ENCODE measurements around the gene PTGES. TPM values are rescaled to one million over a fixed set of nuclear protein-coding genes. Genes with fewer than 3 reads are reported as not detected.

The PTGES gene
- 20.8 and 27.2 TPM in 2 replicates for total RNA-seq (2014; rRNA removed; shearing (Covaris generic))

GRCh38 chr9:129752900-129753729 lies at the start of gene PTGES:
PTGES (minus strand) TSS chr9:129753042; CDS start chr9:129753012, 30 bp downstream.

Other genes with a start within 250 kb of the PTGES start
- 0.34 and 0.56 TPM in 2 replicates for gene C9orf50, start 131.9 kb downstream of the PTGES start, total RNA-seq (2014; rRNA removed; shearing (Covaris generic))
- gene NTMT1, start 126.9 kb downstream of the PTGES start, total RNA-seq (2014; rRNA removed; shearing (Covaris generic)) = 59.9 and 71.1 TPM in 2 replicates
- gene ASB6, start 110.9 kb downstream of the PTGES start, total RNA-seq (2014; rRNA removed; shearing (Covaris generic)) = 29.0 and 34.0 TPM in 2 replicates
- gene PRRX2, start 87.4 kb downstream of the PTGES start, total RNA-seq (2014; rRNA removed; shearing (Covaris generic)) = 0.69 TPM in 1 of 2 replicates, not detected in the other
- 23.6 and 30.3 TPM in 2 replicates for gene TOR1B, start 50.1 kb upstream of the PTGES start, total RNA-seq (2014; rRNA removed; shearing (Covaris generic))
- gene TOR1A, start 71.1 kb upstream of the PTGES start, total RNA-seq (2014; rRNA removed; shearing (Covaris generic)) = 50.8 and 53.3 TPM in 2 replicates
- gene C9orf78, start 82.2 kb upstream of the PTGES start, total RNA-seq (2014; rRNA removed; shearing (Covaris generic)) = 61.0 and 71.9 TPM in 2 replicates
- gene USP20, start 82.4 kb upstream of the PTGES start, total RNA-seq (2014; rRNA removed; shearing (Covaris generic)) = 17.0 and 20.4 TPM in 2 replicates

All from A375 (cell line).